HepG2 (cell line): Measurements from ENCODE around the gene RFC1. TPM values are rescaled to one million over a fixed set of nuclear protein-coding genes. Genes with fewer than 3 reads are reported as not detected.

Source experiments
- FLYWCH1 ChIP-seq: sonication (generic); formaldehyde crosslinking; IDR thresholded peaks from 2 replicates; pipeline ENCODE4 v1.8.1; 2023; ENCODE audit warnings: mild to moderate bottlenecking, missing genetic modification reagents
- KAT8 ChIP-seq: IDR thresholded peaks from 2 replicates; pipeline ENCODE4 v1.6.1; 2016; ENCODE audit warnings: missing genetic modification reagents, missing compliant biosample characterization
- MLLT10 ChIP-seq: sonication (generic); formaldehyde crosslinking; IDR thresholded peaks from 2 replicates; pipeline ENCODE4 v1.4.0; 2020; ENCODE audit warnings: missing genetic modification reagents
- RBAK ChIP-seq: sonication (generic); formaldehyde crosslinking; IDR thresholded peaks from 2 replicates; pipeline ENCODE4 v1.5.1; 2020; ENCODE audit warnings: mild to moderate bottlenecking, missing genetic modification reagents
- RBFOX2 ChIP-seq: fragments of 200-400 bp; formaldehyde crosslinking; IDR thresholded peaks from 2 replicates; pipeline ENCODE4 v1.6.1; 2017; ENCODE audit warnings: low read depth, mild to moderate bottlenecking, low read length
- SIN3A ChIP-seq: IDR thresholded peaks from 2 replicates; pipeline ENCODE4 v1.6.1; 2011; ENCODE audit warnings: low read depth, mild to moderate bottlenecking, control low read depth, low read length, borderline replicate concordance
- SOX5 ChIP-seq: IDR thresholded peaks from 2 replicates; pipeline ENCODE4 v1.6.1; 2016; ENCODE audit warnings: borderline replicate concordance
- TRIM24 ChIP-seq: sonication (generic); formaldehyde crosslinking; IDR thresholded peaks from 2 replicates; pipeline ENCODE4 v1.8.0; 2022; ENCODE audit warnings: mild to moderate bottlenecking, missing genetic modification reagents
- ZBTB20 ChIP-seq: sonication (generic); formaldehyde crosslinking; IDR thresholded peaks from 2 replicates; pipeline ENCODE4 v1.8.1; 2023; ENCODE audit warnings: missing genetic modification reagents, low read depth, mild to moderate bottlenecking, borderline replicate concordance
- ZC3H4 ChIP-seq: sonication (generic); formaldehyde crosslinking; IDR thresholded peaks from 2 replicates; pipeline ENCODE4 v1.4.0; 2020; ENCODE audit warnings: missing genetic modification reagents, borderline replicate concordance
- ZNF333 ChIP-seq: sonication (generic); formaldehyde crosslinking; IDR thresholded peaks from 2 replicates; pipeline ENCODE4 v1.4.0; 2020; ENCODE audit warnings: mild to moderate bottlenecking, missing genetic modification reagents, borderline replicate concordance
- ZNF484 ChIP-seq: sonication (generic); formaldehyde crosslinking; IDR thresholded peaks from 2 replicates; pipeline ENCODE4 v1.5.1; 2020; ENCODE audit warnings: mild to moderate bottlenecking, low read depth, missing genetic modification reagents, borderline replicate concordance
- ZNF83 ChIP-seq: sonication (generic); formaldehyde crosslinking; IDR thresholded peaks from 2 replicates; pipeline ENCODE4 v1.4.0; 2020; ENCODE audit warnings: missing genetic modification reagents, mild to moderate bottlenecking, borderline replicate concordance
- polyA plus RNA-seq, 8 experiments: library from polyadenylated mRNA; depleted of rRNA in 3 of 8; stranded (reverse) in 7 of 8; unstranded in 1 of 8; fragments of >200 nt; fragmentation: Illumina TruSeq in 4 of 8; extraction: Trizol in 4 of 8; gene quantifications; 2 replicates each; pipeline versions ENCODE4 v1.2.1 to v1.2.3, GENCODE V29; 2011 to 2016; ENCODE audit warnings: low read depth in 4 of 8, missing spikeins in 1 of 8, mixed read lengths in 1 of 8; ENCODE audit not compliant: insufficient read depth in 1 of 8
- total RNA-seq, 5 experiments: library from RNA; depleted of rRNA; stranded (reverse); fragments of >200 nt; fragmentation: Illumina TruSeq; extraction: Trizol; gene quantifications; 2 replicates each; pipeline ENCODE4 v1.2.3, GENCODE V29; 2016; ENCODE audit warnings: low read depth in 1 of 5
- TF ChIP-seq, protein P1 (sequence below): sonication (generic); formaldehyde crosslinking; IDR thresholded peaks from 2 replicates; pipeline ENCODE4 v1.4.0; 2020; ENCODE audit warnings: missing genetic modification reagents, borderline replicate concordance
- TF ChIP-seq, protein P2 (sequence below): sonication (generic); formaldehyde crosslinking; IDR thresholded peaks from 2 replicates; pipeline ENCODE4 v1.5.0; 2020; ENCODE audit warnings: mild to moderate bottlenecking, missing genetic modification reagents
- TF ChIP-seq, protein P3 (sequence below): sonication (generic); formaldehyde crosslinking; IDR thresholded peaks from 2 replicates; pipeline ENCODE4 v1.9.0; 2021; ENCODE audit warnings: missing genetic modification reagents, borderline replicate concordance
- TF ChIP-seq, protein P4 (sequence below): sonication (generic); formaldehyde crosslinking; IDR thresholded peaks from 2 replicates; pipeline ENCODE4 v1.9.0; 2021; ENCODE audit warnings: missing genetic modification reagents, mild to moderate bottlenecking, borderline replicate concordance
- TF ChIP-seq, protein P5 (sequence below): sonication (generic); formaldehyde crosslinking; conservative IDR thresholded peaks from 2 replicates; pipeline ENCODE4 v1.5.0; 2020; ENCODE audit warnings: missing genetic modification reagents

The RFC1 gene
- total and polyA plus RNA-seq, 2 of the 13 experiments (the other 11 are each of a cell fraction or from before 2014, with no cell fraction given) = 15.9 to 78.8 TPM

DNA sequence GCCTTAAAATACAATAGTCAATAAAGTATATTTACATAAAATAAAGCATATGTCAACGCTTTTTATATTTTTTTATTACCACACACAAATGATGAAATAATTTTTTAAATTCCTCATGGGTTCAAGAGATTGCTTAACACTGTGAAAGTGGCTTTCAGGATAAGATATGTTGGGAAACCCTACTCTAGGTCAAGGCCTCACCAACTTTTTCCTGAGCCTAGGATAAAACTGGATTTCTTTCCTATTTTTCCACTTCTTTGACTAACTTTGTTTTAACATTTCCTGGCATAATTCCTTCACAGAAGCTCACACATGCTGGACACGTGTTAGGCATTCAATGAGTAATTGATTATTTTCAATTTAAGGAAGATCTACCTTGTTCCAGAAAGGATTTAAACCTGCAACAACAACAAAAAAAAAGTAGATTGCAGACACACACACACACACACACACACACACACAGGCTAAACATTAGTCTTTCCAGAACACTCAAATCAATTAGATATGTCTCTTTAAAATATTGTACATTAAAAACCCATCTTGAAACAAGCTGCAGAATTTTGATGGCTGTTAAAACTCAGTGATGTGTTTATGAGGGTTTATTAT lies 49.6 kb upstream of the RFC1 start (continued):
- TF ChIP-seq, protein P1, sequence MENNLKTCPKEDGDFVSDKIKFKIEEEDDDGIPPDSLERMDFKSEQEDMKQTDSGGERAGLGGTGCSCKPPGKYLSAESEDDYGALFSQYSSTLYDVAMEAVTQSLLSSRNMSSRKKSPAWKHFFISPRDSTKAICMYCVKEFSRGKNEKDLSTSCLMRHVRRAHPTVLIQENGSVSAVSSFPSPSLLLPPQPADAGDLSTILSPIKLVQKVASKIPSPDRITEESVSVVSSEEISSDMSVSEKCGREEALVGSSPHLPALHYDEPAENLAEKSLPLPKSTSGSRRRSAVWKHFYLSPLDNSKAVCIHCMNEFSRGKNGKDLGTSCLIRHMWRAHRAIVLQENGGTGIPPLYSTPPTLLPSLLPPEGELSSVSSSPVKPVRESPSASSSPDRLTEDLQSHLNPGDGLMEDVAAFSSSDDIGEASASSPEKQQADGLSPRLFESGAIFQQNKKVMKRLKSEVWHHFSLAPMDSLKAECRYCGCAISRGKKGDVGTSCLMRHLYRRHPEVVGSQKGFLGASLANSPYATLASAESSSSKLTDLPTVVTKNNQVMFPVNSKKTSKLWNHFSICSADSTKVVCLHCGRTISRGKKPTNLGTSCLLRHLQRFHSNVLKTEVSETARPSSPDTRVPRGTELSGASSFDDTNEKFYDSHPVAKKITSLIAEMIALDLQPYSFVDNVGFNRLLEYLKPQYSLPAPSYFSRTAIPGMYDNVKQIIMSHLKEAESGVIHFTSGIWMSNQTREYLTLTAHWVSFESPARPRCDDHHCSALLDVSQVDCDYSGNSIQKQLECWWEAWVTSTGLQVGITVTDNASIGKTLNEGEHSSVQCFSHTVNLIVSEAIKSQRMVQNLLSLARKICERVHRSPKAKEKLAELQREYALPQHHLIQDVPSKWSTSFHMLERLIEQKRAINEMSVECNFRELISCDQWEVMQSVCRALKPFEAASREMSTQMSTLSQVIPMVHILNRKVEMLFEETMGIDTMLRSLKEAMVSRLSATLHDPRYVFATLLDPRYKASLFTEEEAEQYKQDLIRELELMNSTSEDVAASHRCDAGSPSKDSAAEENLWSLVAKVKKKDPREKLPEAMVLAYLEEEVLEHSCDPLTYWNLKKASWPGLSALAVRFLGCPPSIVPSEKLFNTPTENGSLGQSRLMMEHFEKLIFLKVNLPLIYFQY (CRISPR knock-in tag) = no peak
- no peak for TF ChIP-seq ZNF83 (CRISPR knock-in tag)
- TF ChIP-seq RBFOX2 = no peak
- TF ChIP-seq, protein P2, sequence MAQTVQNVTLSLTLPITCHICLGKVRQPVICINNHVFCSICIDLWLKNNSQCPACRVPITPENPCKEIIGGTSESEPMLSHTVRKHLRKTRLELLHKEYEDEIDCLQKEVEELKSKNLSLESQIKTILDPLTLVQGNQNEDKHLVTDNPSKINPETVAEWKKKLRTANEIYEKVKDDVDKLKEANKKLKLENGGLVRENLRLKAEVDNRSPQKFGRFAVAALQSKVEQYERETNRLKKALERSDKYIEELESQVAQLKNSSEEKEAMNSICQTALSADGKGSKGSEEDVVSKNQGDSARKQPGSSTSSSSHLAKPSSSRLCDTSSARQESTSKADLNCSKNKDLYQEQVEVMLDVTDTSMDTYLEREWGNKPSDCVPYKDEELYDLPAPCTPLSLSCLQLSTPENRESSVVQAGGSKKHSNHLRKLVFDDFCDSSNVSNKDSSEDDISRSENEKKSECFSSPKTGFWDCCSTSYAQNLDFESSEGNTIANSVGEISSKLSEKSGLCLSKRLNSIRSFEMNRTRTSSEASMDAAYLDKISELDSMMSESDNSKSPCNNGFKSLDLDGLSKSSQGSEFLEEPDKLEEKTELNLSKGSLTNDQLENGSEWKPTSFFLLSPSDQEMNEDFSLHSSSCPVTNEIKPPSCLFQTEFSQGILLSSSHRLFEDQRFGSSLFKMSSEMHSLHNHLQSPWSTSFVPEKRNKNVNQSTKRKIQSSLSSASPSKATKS (CRISPR knock-in tag) = no peak
- TF ChIP-seq SIN3A = no peak
- TF ChIP-seq ZNF333 (CRISPR knock-in tag) = no peak
- no peak for TF ChIP-seq KAT8 (CRISPR knock-in tag)
- TF ChIP-seq ZNF484 = no peak
- no peak for TF ChIP-seq RBAK (CRISPR knock-in tag)
- no peak for TF ChIP-seq TRIM24
- no peak for TF ChIP-seq SOX5 (CRISPR knock-in tag)
- TF ChIP-seq, protein P3, sequence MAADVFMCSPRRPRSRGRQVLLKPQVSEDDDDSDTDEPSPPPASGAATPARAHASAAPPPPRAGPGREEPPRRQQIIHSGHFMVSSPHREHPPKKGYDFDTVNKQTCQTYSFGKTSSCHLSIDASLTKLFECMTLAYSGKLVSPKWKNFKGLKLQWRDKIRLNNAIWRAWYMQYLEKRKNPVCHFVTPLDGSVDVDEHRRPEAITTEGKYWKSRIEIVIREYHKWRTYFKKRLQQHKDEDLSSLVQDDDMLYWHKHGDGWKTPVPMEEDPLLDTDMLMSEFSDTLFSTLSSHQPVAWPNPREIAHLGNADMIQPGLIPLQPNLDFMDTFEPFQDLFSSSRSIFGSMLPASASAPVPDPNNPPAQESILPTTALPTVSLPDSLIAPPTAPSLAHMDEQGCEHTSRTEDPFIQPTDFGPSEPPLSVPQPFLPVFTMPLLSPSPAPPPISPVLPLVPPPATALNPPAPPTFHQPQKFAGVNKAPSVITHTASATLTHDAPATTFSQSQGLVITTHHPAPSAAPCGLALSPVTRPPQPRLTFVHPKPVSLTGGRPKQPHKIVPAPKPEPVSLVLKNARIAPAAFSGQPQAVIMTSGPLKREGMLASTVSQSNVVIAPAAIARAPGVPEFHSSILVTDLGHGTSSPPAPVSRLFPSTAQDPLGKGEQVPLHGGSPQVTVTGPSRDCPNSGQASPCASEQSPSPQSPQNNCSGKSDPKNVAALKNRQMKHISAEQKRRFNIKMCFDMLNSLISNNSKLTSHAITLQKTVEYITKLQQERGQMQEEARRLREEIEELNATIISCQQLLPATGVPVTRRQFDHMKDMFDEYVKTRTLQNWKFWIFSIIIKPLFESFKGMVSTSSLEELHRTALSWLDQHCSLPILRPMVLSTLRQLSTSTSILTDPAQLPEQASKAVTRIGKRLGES = no peak
- no peak for TF ChIP-seq ZC3H4
- no peak for TF ChIP-seq FLYWCH1
- TF ChIP-seq, protein P4, sequence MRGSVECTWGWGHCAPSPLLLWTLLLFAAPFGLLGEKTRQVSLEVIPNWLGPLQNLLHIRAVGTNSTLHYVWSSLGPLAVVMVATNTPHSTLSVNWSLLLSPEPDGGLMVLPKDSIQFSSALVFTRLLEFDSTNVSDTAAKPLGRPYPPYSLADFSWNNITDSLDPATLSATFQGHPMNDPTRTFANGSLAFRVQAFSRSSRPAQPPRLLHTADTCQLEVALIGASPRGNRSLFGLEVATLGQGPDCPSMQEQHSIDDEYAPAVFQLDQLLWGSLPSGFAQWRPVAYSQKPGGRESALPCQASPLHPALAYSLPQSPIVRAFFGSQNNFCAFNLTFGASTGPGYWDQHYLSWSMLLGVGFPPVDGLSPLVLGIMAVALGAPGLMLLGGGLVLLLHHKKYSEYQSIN (CRISPR knock-in tag) = no peak
- TF ChIP-seq, protein P5, sequence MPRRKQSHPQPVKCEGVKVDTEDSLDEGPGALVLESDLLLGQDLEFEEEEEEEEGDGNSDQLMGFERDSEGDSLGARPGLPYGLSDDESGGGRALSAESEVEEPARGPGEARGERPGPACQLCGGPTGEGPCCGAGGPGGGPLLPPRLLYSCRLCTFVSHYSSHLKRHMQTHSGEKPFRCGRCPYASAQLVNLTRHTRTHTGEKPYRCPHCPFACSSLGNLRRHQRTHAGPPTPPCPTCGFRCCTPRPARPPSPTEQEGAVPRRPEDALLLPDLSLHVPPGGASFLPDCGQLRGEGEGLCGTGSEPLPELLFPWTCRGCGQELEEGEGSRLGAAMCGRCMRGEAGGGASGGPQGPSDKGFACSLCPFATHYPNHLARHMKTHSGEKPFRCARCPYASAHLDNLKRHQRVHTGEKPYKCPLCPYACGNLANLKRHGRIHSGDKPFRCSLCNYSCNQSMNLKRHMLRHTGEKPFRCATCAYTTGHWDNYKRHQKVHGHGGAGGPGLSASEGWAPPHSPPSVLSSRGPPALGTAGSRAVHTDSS (CRISPR knock-in tag) = no peak
- no peak for TF ChIP-seq ZBTB20
- 0 out of 2 replicates have a peak, but pooled peaks have one; percentile 58 for TF ChIP-seq MLLT10 (CRISPR knock-in tag)
